Suprapubic skin (tissue), 4 donors: ENCODE measurements around the gene GPR179. TPM values are rescaled to one million over a fixed set of nuclear protein-coding genes. Genes with fewer than 3 reads are reported as not detected.
"Not testable (repeated sequence)": the region's sequence is repeated elsewhere in the genome, so short reads cannot be mapped to it uniquely, and the experiment has no call there.

ENCODE experiments used
- DNase-seq, 2 donors: peaks; one replicate each; pipeline ENCODE4 v3.0.0-alpha.2; 2019; ENCODE audit warnings: low spot score in 2 of 2
- H3K27ac ChIP-seq: fragments of 200-600 bp; sonication (generic); one replicate; pipeline ENCODE4 v1.5.1; 2019
- H3K27me3 ChIP-seq: fragments of 200-600 bp; sonication (generic); one replicate; pipeline ENCODE4 v1.5.1; 2019
- H3K36me3 ChIP-seq: fragments of 200-600 bp; sonication (generic); one replicate; pipeline ENCODE4 v1.5.1; 2019
- H3K4me1 ChIP-seq: fragments of 200-600 bp; sonication (generic); one replicate; pipeline ENCODE4 v1.5.1; 2019
- H3K4me3 ChIP-seq: fragments of 200-600 bp; sonication (generic); one replicate; pipeline ENCODE4 v1.5.1; 2019; ENCODE audit warnings: mild to moderate bottlenecking
- H3K9me3 ChIP-seq: fragments of 200-600 bp; sonication (generic); one replicate; pipeline ENCODE4 v1.5.1; 2019
- CTCF ChIP-seq, 2 donors: fragments of 200-600 bp in 1 of 2; fragments of 450-650 bp in 1 of 2; sonication (generic) in 1 of 2; IDR thresholded peaks; one replicate each; pipeline ENCODE4 v1.5.1; 2016 to 2019; ENCODE audit warnings: antibody characterized with exemption in 2 of 2, mild to moderate bottlenecking in 1 of 2, moderate library complexity in 1 of 2
- EP300 ChIP-seq: sonication (generic); formaldehyde crosslinking; IDR thresholded peaks from one replicate; pipeline ENCODE4 v1.6.1; 2017; ENCODE audit warnings: antibody characterized with exemption
- POLR2A ChIP-seq, 2 donors: fragments of 450-650 bp; IDR thresholded peaks; one replicate each; pipeline ENCODE4 v1.6.1; 2017; ENCODE audit warnings: antibody characterized with exemption in 2 of 2, mild to moderate bottlenecking in 2 of 2, moderate library complexity in 2 of 2
- POLR2AphosphoS5 ChIP-seq, 3 donors: sonication (generic); formaldehyde crosslinking; IDR thresholded peaks; one replicate each; pipeline ENCODE4 v1.6.1; 2017; ENCODE audit warnings: antibody characterized with exemption in 3 of 3
- WGBS: methylation state at CpG from one replicate; pipeline ENCODE4 v1.1.5; 2018; 5-methylcytosine and 5-hydroxymethylcytosine counted together
- total RNA-seq, 4 donors: library from RNA; depleted of rRNA; stranded (reverse); fragments of >200 nt; gene quantifications; one replicate each; pipeline ENCODE4 v1.1.0, GENCODE V29; 2016

GPR179 gene
- total RNA-seq, 4 donors from 2014 or later, result 0.17 TPM; not detected in 3

DNA sequence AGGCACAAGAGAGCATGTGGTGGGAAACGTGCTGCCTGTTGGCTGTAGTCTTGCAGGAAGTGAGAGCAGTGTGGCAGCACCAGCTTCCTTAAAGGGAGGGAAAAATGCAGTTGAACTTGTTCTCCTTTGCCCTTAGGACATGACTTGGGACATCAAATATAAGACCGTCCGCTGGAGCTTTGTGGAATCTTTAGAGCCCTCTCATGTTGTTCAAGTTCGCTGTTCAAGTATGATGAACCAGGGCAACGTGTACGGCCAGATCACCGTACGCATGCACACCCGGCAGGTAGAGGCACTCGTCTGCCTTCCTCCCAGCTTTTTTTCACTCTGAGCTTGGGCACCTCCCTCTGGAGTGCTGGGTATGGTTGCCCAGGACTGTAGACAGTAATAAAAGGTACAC lies 23.3 kb downstream of the GPR179 start:
- no peak for TF ChIP-seq POLR2A (IDR thresholded peaks at IDR 0.05)
- TF ChIP-seq POLR2AphosphoS5 (IDR thresholded peaks at IDR 0.05), result no peak
- no peak for TF ChIP-seq EP300
- no peak for TF ChIP-seq CTCF (IDR thresholded peaks at IDR 0.05)
- no peaks in the 10 kb centered on the region for H3K9me3 ChIP-seq
- 38% methylated on average over 10 of the region's 10 CpGs for WGBS
- H3K27ac ChIP-seq, result peak overlapping the region; percentile 6
- peaks cover 25% of the 10 kb centered on the region for H3K36me3 ChIP-seq
- peak in 1 of 2 donors; percentile 40 for DNase-seq
- peaks cover 22% of the 10 kb centered on the region for H3K4me1 ChIP-seq
- H3K27me3 ChIP-seq, result no peaks in the 10 kb centered on the region
- no peak overlapping the region for H3K4me3 ChIP-seq

- 80% methylated on average over 3 of the region's 3 CpGs for WGBS
- TF ChIP-seq POLR2A (IDR thresholded peaks at IDR 0.05), result no peak
- no peak for TF ChIP-seq CTCF (IDR thresholded peaks at IDR 0.05)
- TF ChIP-seq POLR2AphosphoS5 (IDR thresholded peaks at IDR 0.05), result no peak
- TF ChIP-seq EP300, result no peak
- no peaks in the 10 kb centered on the region for H3K9me3 ChIP-seq
- no peak for DNase-seq
- H3K36me3 ChIP-seq, result peaks cover 27% of the 10 kb centered on the region
- no peak overlapping the region for H3K4me3 ChIP-seq
- H3K27me3 ChIP-seq, result no peaks in the 10 kb centered on the region
- no peak overlapping the region for H3K27ac ChIP-seq
- peaks cover 12% of the 10 kb centered on the region for H3K4me1 ChIP-seq
These were observed 26.7 kb downstream of the GPR179 start for GRCh38 chr17:38317081-38317480.

DNA sequence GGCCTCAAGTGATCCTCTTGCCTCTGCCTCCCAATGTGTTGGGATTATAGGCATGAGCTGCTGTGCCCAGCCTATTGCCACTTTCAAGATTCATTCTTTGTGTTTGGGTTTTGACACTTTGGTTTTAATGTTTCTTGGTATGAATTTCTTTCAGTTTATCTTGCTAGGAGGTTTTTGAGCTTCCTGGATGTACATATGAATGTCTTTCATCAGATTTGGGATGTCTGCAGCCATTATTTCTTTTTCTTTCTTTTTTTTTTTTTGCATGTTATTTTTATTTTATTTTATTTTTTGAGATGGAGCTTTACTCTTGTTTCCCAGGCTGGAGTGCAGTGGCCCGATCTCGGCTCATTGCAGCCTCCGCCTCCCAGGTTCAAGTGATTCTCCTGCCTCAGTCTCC lies 28.3 kb downstream of the GPR179 start:
- WGBS, result 67% methylated on average over 3 of the region's 3 CpGs
- TF ChIP-seq EP300, result no peak
- H3K27me3 ChIP-seq, result no peaks in the 10 kb centered on the region
- no peak overlapping the region for H3K27ac ChIP-seq
- H3K4me1 ChIP-seq, result peaks cover 7% of the 10 kb centered on the region
- no peak for DNase-seq
- H3K9me3 ChIP-seq, result no peaks in the 10 kb centered on the region
- no peak overlapping the region for H3K4me3 ChIP-seq
- peaks cover 29% of the 10 kb centered on the region for H3K36me3 ChIP-seq

DNA sequence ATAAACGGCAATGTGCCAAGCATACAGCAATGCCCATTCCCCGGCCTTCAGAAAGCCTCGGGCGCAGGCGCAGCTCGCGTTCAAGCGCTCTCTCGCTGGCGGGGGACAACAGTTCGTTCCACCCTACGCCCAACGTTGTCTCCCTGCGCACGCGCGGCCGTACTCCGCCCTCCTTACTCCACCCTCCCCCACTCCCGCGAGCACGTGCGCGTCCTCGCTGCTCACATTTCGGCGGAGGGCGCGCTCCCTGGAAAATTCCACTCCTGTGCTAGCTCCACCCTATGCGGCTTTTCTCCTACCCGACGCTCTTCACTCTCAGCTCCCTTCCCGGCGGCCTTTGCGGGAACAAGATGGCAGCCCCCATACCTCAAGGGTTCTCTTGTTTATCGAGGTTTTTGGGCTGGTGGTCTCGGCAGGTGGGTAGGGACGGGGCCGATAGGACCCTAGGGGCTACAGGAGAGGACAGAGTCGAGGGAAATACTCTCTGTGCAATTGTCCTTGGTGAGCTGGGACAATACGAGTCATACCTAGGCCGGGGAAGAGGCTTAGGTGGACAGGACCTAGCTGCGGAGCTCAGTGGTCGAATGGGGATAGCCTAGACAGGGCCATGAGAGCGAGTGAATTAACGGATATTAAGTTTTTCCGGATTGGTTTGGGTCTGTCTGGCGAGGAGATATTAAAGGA lies 46.8 kb downstream of the GPR179 start, which contains the start of gene MRPL45:
Gene MRPL45 (plus strand): TSS at position 335 of the 684 bp plus-strand sequence. CDS start 16 bp downstream, at position 351.
- peak in 1 of 3 donors; percentile 22 for TF ChIP-seq POLR2AphosphoS5 (IDR thresholded peaks at IDR 0.05)
- not testable (repeated sequence) for H3K4me1 ChIP-seq, H3K27me3 ChIP-seq, H3K9me3 ChIP-seq
- Histone ChIP-seq H3K36me3 (peaks cover 14% of the 10 kb centered on the region), H3K27ac (peak within 1 kb of the TSS; percentile 79), H3K4me3 (peak within 1 kb of the TSS; percentile 52)
- 1% methylated on average over 44 of the region's 48 CpGs for WGBS
- peak; percentile 98 to 99 for DNase-seq

GRCh38 chr17:38295602-38296365 lies 48.0 kb downstream of the GPR179 start:
- Histone ChIP-seq H3K4me3 (peak overlapping the region; percentile 52), H3K27ac (peak overlapping the region; percentile 79)
- 48% methylated on average over 21 of the region's 21 CpGs for WGBS

GRCh38 chr17:38289760-38290159 lies 54.0 kb downstream of the GPR179 start:
- H3K27me3 ChIP-seq, H3K4me3 ChIP-seq, H3K36me3 ChIP-seq, DNase-seq, H3K4me1 ChIP-seq, H3K9me3 ChIP-seq, H3K27ac ChIP-seq: not testable (repeated sequence)
- 100% methylated on average over 1 of the region's 1 CpG for WGBS

More at GRCh38 chr17:38295602-38296365, 48.0 kb downstream of the GPR179 start:
- H3K27me3 ChIP-seq, H3K4me1 ChIP-seq, DNase-seq, H3K9me3 ChIP-seq, H3K36me3 ChIP-seq: not testable (repeated sequence)

- not testable (repeated sequence) for H3K9me3 ChIP-seq, DNase-seq, H3K27me3 ChIP-seq, H3K27ac ChIP-seq, H3K4me3 ChIP-seq, H3K36me3 ChIP-seq, H3K4me1 ChIP-seq
- WGBS, result 61% methylated on average over 10 of the region's 12 CpGs
- peak in 1 of 2 donors; percentile 19 for TF ChIP-seq CTCF (IDR thresholded peaks at IDR 0.05)
These were observed 55.4 kb downstream of the GPR179 start for GRCh38 chr17:38288217-38288827.

DNA sequence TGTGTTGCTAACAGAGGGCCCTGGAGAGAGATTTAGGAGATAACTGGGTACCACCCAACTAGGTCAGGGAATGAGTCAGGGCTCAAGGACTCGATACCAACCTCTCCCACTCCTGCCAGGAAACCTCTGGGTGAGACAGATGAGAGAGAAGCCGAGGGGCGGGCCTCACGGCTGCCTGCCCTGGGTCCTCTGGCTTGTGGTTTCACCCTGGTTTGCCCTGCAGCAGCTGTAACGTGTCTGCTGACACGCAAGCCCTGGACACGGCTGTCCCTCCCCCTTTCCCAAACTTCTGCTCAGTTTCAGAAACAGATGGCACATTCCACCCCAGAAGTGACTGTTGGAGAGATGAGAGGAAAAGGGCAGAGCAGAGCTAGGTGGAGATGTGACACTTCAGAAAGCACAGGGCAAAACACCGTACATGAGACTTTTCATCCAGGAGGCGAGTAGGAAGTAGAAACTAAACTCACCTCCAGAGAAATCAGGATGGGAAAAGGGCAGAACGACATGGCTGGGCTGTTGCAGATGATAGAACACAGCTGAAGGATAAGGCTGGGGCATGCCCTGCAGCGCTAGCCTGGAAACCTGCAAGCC lies 57.2 kb downstream of the GPR179 start:
- H3K36me3 ChIP-seq, H3K4me1 ChIP-seq, H3K4me3 ChIP-seq, H3K27me3 ChIP-seq, H3K9me3 ChIP-seq: not testable (repeated sequence)
- DNase-seq, result peak in 1 of 2 donors; percentile 72
- WGBS, result 23% methylated on average over 7 of the region's 11 CpGs
- H3K27ac ChIP-seq, result peak overlapping the region; percentile 38

GRCh38 chr17:38285994-38286393 lies 57.8 kb downstream of the GPR179 start:
- not testable (repeated sequence) for H3K36me3 ChIP-seq, H3K4me1 ChIP-seq, DNase-seq, H3K9me3 ChIP-seq, H3K27me3 ChIP-seq, H3K4me3 ChIP-seq, H3K27ac ChIP-seq
